Measurements from ENCODE around the gene EFHC2.

The EFHC2 gene

GRCh38 chrX:44303119-44303518, 40.4 kb downstream of the EFHC2 start:
- H3K27ac ChIP-seq, result no peak overlapping the region
- no peak for DNase-seq (ENCODE audit: low spot score)
- TF ChIP-seq, protein P1, sequence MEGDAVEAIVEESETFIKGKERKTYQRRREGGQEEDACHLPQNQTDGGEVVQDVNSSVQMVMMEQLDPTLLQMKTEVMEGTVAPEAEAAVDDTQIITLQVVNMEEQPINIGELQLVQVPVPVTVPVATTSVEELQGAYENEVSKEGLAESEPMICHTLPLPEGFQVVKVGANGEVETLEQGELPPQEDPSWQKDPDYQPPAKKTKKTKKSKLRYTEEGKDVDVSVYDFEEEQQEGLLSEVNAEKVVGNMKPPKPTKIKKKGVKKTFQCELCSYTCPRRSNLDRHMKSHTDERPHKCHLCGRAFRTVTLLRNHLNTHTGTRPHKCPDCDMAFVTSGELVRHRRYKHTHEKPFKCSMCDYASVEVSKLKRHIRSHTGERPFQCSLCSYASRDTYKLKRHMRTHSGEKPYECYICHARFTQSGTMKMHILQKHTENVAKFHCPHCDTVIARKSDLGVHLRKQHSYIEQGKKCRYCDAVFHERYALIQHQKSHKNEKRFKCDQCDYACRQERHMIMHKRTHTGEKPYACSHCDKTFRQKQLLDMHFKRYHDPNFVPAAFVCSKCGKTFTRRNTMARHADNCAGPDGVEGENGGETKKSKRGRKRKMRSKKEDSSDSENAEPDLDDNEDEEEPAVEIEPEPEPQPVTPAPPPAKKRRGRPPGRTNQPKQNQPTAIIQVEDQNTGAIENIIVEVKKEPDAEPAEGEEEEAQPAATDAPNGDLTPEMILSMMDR (IDR thresholded peaks at IDR 0.05), result no peak

DNA sequence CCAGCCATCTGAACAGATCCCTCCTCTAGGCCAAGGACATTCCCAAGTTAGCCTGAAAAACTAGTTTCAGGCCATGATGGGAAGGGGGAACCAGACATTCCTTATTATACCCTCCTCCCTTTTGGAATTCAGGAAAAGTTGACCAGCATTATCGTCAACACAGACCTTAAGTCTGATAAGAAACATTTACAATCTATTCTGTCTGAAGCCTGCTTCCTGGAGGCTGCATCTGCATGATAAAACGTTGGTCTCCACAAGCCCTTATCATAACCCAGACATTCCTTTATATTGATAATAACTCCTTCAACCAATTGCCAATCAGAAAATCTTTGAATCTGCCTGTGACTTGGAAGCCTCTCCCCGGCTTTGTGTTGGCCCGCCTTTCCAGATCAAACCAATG, 44.3 kb downstream of the EFHC2 start:
- no peak overlapping the region for H3K27ac ChIP-seq
- H3K4me3 ChIP-seq, result no peak overlapping the region
- DNase-seq (ENCODE audit: low spot score), result no peak
- TF ChIP-seq, protein P1 (IDR thresholded peaks at IDR 0.05), result no peak

More at GRCh38 chrX:44303119-44303518, 40.4 kb downstream of the EFHC2 start:
- no peak overlapping the region for H3K4me3 ChIP-seq

DNA sequence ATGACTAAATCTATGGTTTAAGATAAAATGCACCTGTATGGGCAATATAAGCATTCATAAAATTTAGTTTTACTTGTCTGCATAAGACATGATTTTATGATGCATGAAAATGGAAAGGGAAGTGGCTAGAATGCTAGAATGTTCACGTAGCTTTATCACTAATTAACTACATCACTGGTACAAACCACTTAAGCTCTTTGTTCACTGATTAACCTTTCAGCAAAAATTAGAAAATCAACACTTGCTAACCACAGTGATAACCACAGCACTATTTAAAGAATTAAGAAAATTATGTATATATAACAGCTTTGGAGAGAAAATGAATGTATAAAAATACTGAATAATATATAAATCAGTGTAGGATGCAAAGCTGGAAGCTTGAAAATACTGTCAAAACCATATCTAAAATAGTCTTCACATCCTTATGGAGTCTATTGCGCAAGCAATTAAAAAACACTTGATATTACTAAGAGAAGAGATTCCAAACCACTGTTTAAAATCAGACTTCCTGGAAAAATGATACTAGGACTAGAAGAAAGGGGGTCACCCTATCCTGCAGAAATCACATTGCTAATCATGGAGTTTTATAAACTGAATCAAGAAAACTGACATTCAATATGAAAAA, 51.9 kb downstream of the EFHC2 start:
- no peak overlapping the region for H3K27ac ChIP-seq
- TF ChIP-seq, protein P1 (IDR thresholded peaks at IDR 0.05), result no peak

GRCh38 chrX:44290718-44291117, 52.8 kb downstream of the EFHC2 start:
- TF ChIP-seq, protein P1 (IDR thresholded peaks at IDR 0.05), result no peak
- H3K4me3 ChIP-seq, result no peak overlapping the region
- no peak for DNase-seq (ENCODE audit: low spot score)
- no peak overlapping the region for H3K27ac ChIP-seq

More for the DNA sequence above, 51.9 kb downstream of the EFHC2 start:
- H3K4me3 ChIP-seq, result no peak overlapping the region
- DNase-seq (ENCODE audit: low spot score), result no peak

DNA sequence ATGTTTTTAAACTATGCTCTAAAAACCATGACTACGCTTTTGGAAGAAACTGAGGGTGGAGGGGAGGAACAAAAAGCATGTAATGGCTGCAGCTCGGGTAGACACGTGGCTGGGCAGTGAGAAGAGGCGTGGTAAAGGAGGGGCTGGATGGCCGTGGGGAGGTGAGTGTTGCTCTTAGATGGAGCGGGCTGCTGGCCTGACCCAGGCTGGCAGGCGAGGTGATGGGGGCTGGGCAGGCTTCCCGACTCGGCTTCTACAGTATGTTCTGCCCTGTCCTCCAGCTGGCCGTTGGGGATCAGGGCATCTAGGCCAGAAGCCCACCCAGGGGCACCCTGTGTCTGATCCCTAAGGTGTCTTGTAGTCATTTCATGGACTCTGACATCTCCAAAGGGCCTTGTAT, 60.7 kb downstream of the EFHC2 start:
- DNase-seq (ENCODE audit: low spot score), result no peak
- Histone ChIP-seq H3K4me3 (no peak overlapping the region), H3K27ac (no peak overlapping the region)
- TF ChIP-seq, protein P1 (IDR thresholded peaks at IDR 0.05), result no peak

DNA sequence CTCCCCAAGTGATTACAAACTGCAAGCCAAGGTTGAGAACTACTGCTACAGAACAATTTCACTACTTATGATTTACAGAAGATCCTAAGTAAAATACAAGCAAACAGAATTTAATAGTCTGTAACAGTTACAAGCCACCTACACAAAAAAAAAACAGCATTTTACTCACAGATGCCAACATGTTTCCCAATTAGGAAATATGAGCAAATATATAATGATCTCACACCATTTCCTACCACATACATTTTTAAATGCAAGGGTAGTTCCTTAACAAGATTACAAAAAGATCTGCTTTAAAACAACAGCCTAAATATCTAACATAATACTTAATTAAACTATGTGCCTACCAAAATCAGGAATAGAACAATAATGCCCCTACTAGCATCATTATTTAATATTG, 63.4 kb downstream of the EFHC2 start:
- no peak overlapping the region for H3K4me3 ChIP-seq
- TF ChIP-seq, protein P1 (IDR thresholded peaks at IDR 0.05), result no peak
- H3K27ac ChIP-seq, result no peak overlapping the region
- no peak for DNase-seq (ENCODE audit: low spot score)

GRCh38 chrX:44274096-44274495, 69.4 kb downstream of the EFHC2 start:
- DNase-seq (ENCODE audit: low spot score), result no peak
- TF ChIP-seq, protein P1 (IDR thresholded peaks at IDR 0.05), result no peak

More at GRCh38 chrX:44274096-44274495, 69.4 kb downstream of the EFHC2 start:
- H3K27ac ChIP-seq, result no peak overlapping the region
- H3K4me3 ChIP-seq, result no peak overlapping the region
